Breast epithelium (tissue), 4 donors: ENCODE data around the gene SRGAP2. TPM values are rescaled to one million over a fixed set of nuclear protein-coding genes. Genes with fewer than 3 reads are reported as not detected.
"Not testable (repeated sequence)": the region's sequence is repeated elsewhere in the genome, so short reads cannot be mapped to it uniquely, and the experiment has no call there.

ENCODE experiments used
- DNase-seq, 2 donors: peaks; one replicate each; pipeline ENCODE4 v3.0.0-alpha.2; 2019; ENCODE audit warnings: low spot score in 2 of 2
- H3K27ac ChIP-seq, 2 donors: fragments of 200-600 bp; sonication (generic) in 1 of 2; one replicate each; pipeline ENCODE4 v1.5.1; 2016 to 2019; ENCODE audit warnings: mild to moderate bottlenecking in 1 of 2
- H3K27me3 ChIP-seq, 2 donors: fragments of 200-600 bp; sonication (generic) in 1 of 2; one replicate each; pipeline versions ENCODE4 v1.5.1 to v1.6.0; 2017 to 2019; ENCODE audit warnings: control low read depth in 1 of 2, mild to moderate bottlenecking in 1 of 2
- H3K36me3 ChIP-seq: fragments of 200-600 bp; one replicate; pipeline ENCODE4 v1.5.1; 2019
- H3K4me1 ChIP-seq, 2 donors: fragments of 200-600 bp; sonication (generic); one replicate each; pipeline ENCODE4 v1.5.1; 2016 to 2019; ENCODE audit warnings: control low read depth in 1 of 2
- H3K4me3 ChIP-seq, 3 donors: fragments of 200-600 bp; sonication (generic); 1 replicate in 2 of 3; 2 replicates in 1 of 3; pipeline ENCODE4 v1.5.1; 2016 to 2019; ENCODE audit warnings: mild to moderate bottlenecking in 3 of 3, moderate library complexity in 2 of 3
- H3K9me3 ChIP-seq, 2 donors: fragments of 200-600 bp; sonication (generic) in 1 of 2; one replicate each; pipeline ENCODE4 v1.5.1; 2016 to 2019; ENCODE audit warnings: control low read depth in 1 of 2
- intact Hi-C: fragments of 100-400 bp; cut with DNase I; formaldehyde crosslinking; loops from one replicate; pipeline ENCODE4 v1.15.1; 2023; ENCODE audit warnings: low total_unique reads
- total RNA-seq, 3 donors: library from RNA; depleted of rRNA; stranded (reverse); fragments of >200 nt; gene quantifications; one replicate each; pipeline ENCODE4 v1.1.0, GENCODE V29; 2016

The SRGAP2 gene
- total RNA-seq, 3 donors from 2014 or later, result 36.1 to 93.3 (median 43.3) TPM

GRCh38 chr1:206219514-206220331 lies 16.4 kb downstream of the SRGAP2 start:
- H3K27me3 ChIP-seq, H3K9me3 ChIP-seq, H3K27ac ChIP-seq, H3K4me3 ChIP-seq, DNase-seq, H3K36me3 ChIP-seq, intact Hi-C loops, H3K4me1 ChIP-seq: not testable (repeated sequence)

DNA sequence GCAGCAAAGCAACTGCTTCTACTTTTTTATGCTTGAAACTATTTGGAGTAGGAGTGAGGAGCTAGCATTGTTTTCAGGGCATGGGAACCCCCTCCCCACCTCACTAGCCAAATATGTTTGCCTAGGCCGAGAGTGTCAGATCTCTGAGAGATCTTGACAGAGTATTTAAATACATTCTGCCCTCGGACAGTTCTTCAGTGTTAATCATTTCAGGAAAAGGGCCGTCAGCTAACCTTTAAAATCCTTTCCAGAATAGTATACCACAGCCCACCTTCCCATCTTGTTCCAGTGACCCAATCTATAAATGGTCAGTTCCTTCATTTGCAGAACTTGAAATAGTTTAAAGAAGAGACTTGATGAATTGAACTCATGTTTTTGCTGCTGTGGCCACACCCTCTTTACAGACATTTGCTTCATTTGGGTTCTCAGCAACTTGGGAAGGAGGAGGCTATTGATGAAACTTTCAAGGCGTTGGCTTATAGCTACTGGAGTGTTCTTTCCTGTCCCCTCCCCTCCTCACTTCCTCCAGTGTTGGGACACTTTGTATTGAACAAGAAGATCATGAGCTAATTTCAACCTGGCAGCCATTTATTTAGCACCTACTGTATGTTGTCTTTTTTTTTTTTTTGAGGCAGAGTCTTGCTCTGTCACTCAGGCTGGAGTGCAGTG lies 17.1 kb downstream of the SRGAP2 start:
- DNase-seq, H3K4me3 ChIP-seq, H3K36me3 ChIP-seq, H3K4me1 ChIP-seq, H3K27ac ChIP-seq, H3K27me3 ChIP-seq, intact Hi-C loops, H3K9me3 ChIP-seq: not testable (repeated sequence)

DNA sequence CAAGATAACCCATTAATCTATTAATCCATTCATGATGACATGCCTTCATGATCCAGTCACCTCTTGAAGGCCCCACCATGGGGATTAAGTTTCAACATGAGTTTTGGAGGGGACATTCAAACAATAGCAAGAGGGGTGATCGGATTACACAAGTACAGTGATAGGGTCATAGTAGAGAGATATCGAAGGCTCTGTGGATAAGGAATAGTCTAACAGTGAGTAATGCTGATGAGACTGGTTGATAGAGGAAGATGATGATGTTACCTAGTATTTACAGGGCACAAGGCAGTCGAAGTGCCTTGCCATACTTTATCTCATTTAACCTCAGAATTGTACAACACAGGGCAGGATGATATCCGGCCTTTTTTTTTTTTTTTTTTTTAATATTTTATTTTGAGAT lies 18.2 kb downstream of the SRGAP2 start:
- H3K36me3 ChIP-seq, result not testable (repeated sequence)

GRCh38 chr1:206224190-206224776 lies 20.9 kb downstream of the SRGAP2 start:
- H3K27ac ChIP-seq, intact Hi-C loops, H3K4me1 ChIP-seq: not testable (repeated sequence)

More for the DNA sequence above, 18.2 kb downstream of the SRGAP2 start:
- DNase-seq, H3K9me3 ChIP-seq, H3K4me1 ChIP-seq, H3K27ac ChIP-seq, intact Hi-C loops, H3K4me3 ChIP-seq, H3K27me3 ChIP-seq: not testable (repeated sequence)

DNA sequence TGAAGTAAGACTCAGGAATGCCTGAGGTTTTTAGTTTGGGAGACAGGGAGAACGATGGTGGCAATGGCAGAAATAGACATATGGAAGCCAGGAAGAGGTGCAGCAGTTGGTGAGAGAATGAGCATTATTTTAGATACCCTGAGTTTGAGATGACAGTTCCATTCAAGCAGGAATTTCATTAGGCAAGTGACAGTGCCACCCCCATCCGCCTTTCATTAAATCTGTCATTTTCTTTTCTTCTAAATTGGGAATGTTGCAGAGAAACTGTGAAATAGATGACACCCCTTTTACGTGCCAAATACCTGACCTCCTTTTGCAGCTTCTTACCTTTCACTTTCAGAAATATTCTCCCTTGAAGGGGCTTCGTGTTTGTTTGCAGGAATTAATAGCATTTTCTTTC lies 22.0 kb downstream of the SRGAP2 start:
- DNase-seq, H3K27me3 ChIP-seq, H3K27ac ChIP-seq, H3K4me1 ChIP-seq, H3K4me3 ChIP-seq, intact Hi-C loops, H3K9me3 ChIP-seq, H3K36me3 ChIP-seq: not testable (repeated sequence)

More at GRCh38 chr1:206224190-206224776, 20.9 kb downstream of the SRGAP2 start:
- H3K4me3 ChIP-seq, H3K9me3 ChIP-seq, DNase-seq, H3K27me3 ChIP-seq, H3K36me3 ChIP-seq: not testable (repeated sequence)

GRCh38 chr1:206226886-206227285 lies 23.5 kb downstream of the SRGAP2 start:
- H3K4me3 ChIP-seq, intact Hi-C loops, H3K27me3 ChIP-seq, H3K4me1 ChIP-seq, DNase-seq, H3K9me3 ChIP-seq, H3K36me3 ChIP-seq, H3K27ac ChIP-seq: not testable (repeated sequence)

DNA sequence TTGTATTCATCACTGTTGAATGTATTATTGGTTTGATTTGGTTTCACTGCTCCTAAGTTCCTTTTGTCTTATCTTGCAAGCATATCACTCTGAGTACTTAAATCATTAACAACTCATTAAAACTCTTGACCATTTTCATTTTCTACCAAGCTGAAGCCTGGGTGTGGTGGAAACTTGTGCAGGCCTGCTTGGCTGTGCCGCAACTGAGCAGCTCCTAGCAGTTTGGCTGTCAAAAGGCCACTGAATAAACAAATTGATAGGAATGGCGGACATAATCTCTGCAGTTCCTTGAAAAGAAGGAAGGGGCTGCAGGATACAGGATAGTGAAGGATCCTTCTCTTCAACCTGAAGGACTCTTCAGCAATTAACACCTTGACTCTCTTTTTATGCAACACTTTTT lies 25.9 kb downstream of the SRGAP2 start:
- H3K27me3 ChIP-seq, H3K9me3 ChIP-seq, H3K4me1 ChIP-seq, intact Hi-C loops, H3K27ac ChIP-seq, H3K36me3 ChIP-seq, H3K4me3 ChIP-seq, DNase-seq: not testable (repeated sequence)

DNA sequence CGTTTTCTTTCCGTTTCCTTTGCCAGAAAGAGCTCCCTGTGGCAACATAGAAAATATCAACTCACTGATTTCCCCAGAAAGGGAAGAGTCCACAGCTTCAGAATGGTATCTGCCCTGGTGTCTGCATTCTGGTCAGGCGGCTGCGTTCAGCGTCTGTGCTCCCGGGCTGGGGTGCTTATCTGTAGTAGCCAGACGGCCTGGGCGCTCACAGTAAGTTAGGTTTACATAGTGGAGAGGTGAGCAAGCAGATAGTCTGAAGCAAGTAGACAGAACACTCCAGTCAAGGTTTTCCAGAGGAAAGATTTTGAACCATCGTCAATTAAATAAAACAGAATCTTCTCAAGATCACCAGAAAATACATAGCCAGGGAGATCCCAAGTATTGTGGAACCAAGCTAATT lies 28.6 kb downstream of the SRGAP2 start:
- H3K4me3 ChIP-seq, DNase-seq, H3K36me3 ChIP-seq, H3K9me3 ChIP-seq, H3K27ac ChIP-seq, H3K4me1 ChIP-seq, H3K27me3 ChIP-seq, intact Hi-C loops: not testable (repeated sequence)

DNA sequence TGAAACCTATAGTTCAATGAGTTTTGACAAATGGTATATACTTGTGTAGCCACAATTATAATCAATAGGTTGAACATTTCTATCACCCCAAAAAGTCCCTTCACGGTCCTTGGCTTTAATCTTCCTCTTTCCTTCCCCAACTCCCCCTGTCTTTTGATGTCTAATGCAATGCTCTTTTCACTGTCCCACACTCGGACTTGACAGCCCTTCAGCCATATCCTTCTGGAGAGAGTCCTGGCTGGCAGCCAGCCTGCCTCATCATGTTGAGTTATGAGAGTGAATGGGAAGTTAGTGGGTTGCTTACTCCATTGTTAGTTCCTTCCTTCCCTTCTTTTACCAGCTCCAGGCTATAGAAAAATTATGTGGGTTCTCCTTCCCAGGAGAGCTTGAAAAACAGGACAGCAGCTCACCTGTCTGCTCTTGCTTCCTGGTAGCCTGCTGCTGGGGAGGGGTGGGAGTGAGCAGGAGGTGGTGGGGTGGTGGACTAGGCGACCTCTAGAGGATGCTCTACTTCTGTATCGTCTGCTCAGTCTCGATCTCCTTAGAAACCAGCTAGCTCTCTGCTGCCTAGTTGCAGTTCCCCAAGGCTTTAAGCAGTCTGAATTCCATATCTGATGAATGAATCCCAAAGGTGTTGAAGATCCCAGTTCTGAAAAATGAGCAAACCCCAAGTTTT lies 29.8 kb downstream of the SRGAP2 start:
- intact Hi-C loops, H3K9me3 ChIP-seq, H3K4me3 ChIP-seq: not testable (repeated sequence)

GRCh38 chr1:206234189-206234916 lies 31.0 kb downstream of the SRGAP2 start:
- H3K4me3 ChIP-seq, H3K36me3 ChIP-seq, intact Hi-C loops, H3K27me3 ChIP-seq, DNase-seq, H3K9me3 ChIP-seq, H3K27ac ChIP-seq, H3K4me1 ChIP-seq: not testable (repeated sequence)

More for the DNA sequence above, 29.8 kb downstream of the SRGAP2 start:
- H3K36me3 ChIP-seq, H3K27ac ChIP-seq, DNase-seq, H3K4me1 ChIP-seq, H3K27me3 ChIP-seq: not testable (repeated sequence)

- H3K27ac ChIP-seq, H3K9me3 ChIP-seq, H3K4me1 ChIP-seq, H3K36me3 ChIP-seq, DNase-seq, intact Hi-C loops, H3K4me3 ChIP-seq, H3K27me3 ChIP-seq: not testable (repeated sequence)
Measured at GRCh38 chr1:206235190-206235589, 31.8 kb downstream of the SRGAP2 start.

GRCh38 chr1:206240288-206240687 lies 36.9 kb downstream of the SRGAP2 start:
- H3K27ac ChIP-seq, intact Hi-C loops, DNase-seq, H3K36me3 ChIP-seq, H3K4me1 ChIP-seq, H3K27me3 ChIP-seq, H3K4me3 ChIP-seq, H3K9me3 ChIP-seq: not testable (repeated sequence)
